GM21529 (cell line): ENCODE results near the gene FAM162A.
"Not testable (repeated sequence)": the region's sequence is repeated elsewhere in the genome, so short reads cannot be mapped to it uniquely, and the experiment has no call there.

Source experiments
- ATAC-seq: cut with Tn5 transposase; IDR thresholded peaks from one replicate; pipeline ENCODE4 v1.9.1; 2021; ENCODE audit not compliant: unreplicated experiment

Gene FAM162A

DNA sequence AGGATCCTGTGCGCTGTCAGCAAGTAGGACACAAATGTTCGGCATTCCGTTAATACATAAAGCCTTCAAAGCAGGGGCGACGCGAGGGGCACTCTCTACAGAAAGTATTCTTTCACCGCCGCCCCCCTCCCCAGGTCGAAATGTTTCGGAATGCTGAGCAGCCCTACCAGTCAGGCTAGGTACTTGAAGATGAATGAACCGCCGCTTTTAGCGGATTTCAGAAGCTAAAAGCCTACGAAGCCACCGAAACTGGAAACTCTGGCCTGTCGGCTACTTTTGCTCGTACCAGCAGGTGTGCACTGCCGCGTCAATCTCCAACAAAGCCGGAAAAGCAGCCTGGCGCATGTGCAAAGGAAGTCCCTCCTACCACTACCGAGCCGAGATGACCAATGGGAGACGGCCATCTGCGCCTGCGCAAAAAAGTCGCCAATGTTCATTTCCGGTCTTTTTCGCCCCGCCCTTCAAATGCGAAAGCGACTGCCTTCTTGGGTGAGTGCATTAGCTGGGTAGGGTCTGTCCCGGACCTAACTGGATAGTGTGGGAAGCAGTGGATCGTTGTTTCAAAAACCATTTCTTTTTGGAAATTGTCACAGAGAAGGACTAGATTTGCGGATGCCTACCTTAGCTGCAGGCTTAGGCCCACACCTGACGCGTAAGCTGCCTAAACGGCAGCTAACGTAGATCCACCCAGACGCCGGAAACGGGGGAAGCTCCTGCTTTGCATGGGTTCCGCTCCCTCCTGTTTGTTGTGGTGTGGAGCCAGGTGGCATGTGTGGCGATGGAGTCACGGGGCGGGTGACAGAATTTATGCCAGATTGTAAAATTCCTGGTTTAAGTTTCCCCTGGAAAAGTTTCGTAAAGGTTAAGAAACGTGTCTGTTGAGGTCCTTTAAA is 32.0 kb downstream of the FAM162A start, which contains the start of gene WDR5B:
WDR5B (minus strand) TSS at position 301 of the 893 bp plus-strand sequence. CDS start 534 bp downstream, outside the sequence.
- ATAC-seq = peak; percentile 81

- ATAC-seq = no peak
Measured at GRCh38 chr3:122416966-122417365, 33.0 kb downstream of the FAM162A start.

- ATAC-seq = no peak
Measured at GRCh38 chr3:122421101-122421500, 37.1 kb downstream of the FAM162A start.

DNA sequence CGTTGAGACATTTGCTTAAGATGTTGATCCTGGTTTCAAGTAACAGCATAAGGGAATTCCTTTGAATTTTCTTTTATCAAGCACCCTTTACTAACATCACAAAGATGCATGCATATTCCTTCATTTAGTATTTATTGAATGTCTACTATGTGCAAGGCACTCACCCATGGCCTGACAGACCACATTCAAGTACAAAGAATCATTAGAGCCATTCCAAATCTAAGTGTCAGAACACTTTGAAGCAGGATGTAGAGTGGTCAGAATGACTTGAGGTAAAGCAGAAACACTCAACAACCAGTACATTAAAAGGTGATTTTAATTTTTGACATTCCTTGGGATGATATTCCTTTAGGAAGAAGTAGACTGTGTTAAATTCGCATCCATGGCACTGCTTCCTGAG is 37.9 kb downstream of the FAM162A start:
- no peak for ATAC-seq

DNA sequence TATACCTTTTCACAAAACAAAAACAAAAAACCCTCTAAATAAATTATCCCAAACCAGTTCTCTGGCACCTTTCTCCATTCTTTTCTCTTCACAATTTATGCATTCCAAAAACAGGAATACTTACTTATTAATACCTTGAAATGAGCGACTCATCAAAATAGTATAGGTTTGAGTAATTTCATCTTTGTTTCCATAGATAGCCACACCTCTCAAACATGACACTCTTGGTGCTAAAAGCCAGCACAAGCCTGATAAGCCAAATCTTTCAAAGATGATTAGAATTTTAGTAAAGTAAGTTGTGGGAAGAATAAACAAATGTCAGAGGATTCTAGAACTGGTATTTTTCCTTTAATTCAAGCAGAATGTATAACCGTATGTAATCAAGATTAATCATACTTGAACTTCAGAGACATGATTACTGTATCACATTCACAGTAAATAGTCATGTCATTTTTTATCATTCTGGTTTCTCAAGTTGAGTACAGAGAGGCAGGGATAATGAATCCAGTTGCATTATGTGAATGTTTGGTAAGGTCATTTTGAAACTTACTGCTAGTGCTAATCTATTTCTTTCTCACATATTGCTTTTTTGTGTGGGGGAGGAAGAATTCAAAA is 44.0 kb downstream of the FAM162A start:
- no peak for ATAC-seq

DNA sequence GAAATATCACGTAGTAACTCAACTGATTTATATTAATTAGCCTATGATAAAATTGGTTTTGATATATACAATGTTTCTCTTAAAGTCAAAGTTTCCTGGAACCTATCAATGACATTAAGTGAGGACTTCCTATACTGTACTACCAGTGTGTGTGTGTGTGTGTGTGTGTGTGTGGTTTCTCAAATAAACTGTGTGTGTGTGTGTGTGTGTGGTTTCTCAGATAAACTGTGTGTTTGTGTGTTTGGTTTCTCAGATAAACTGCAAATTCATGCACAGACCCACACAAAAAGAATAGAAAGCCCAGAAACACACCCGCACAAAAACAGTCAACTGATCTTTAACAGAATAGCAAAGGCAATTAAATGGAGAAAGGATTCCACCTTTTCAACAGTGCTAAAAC is 46.4 kb downstream of the FAM162A start:
- ATAC-seq = no peak

- ATAC-seq = no peak
Measured at GRCh38 chr3:122435950-122436349, 52.0 kb downstream of the FAM162A start.

DNA sequence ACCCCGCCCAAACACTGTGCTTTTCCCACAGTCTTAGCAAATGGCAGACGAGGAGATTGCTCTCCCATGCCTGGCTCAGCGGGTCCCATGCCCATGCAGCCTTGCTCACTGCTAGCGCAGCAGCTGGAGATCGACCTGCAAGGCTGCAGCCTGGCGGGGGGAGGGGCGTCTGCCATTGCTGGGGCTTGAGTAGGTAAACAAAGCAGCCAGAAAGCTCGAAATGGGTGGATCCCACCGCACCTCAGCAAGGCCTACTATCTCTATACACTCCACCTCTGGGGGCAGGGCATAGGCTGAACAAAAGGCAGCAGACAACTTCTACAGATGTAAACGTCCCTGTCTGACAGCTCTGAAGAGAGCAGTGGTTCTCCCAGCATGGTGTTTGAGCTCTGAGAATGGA is 59.1 kb downstream of the FAM162A start:
- ATAC-seq = no peak

DNA sequence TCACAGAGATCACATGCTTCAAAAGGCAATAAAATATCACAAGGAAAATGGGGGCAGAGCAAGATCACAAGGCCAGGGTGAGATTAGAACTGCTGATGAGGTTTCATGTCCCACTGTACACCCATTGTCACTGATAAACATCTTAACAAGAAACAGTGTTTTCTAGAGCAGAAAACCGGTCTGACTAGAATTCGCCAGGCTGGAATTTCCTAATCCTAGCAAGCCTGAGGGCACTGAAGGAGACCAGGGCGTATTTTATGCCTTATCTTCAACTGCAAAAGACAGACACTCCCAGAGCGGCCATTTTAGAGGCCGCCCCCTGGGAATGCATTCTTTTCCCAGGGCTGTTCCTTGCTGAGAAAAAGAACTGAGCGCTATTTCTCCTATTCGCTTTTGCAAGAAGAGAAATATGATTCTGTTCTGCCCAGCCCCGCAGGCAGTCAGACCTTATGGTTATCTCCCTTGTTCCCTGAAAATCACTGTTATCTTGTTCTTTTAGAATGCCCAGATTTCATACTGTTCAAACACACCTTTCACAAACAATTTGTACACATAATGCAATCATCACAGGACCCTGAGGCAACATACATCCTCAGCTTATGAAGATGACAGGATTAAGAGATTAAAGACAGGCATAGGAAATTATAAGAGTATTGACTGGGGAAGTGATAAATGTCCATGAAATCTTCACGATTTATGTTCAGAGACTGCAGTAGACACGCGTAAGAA is 59.9 kb downstream of the FAM162A start:
- ATAC-seq = not testable (repeated sequence)

GRCh38 chr3:122444491-122444887 is 60.5 kb downstream of the FAM162A start:
- not testable (repeated sequence) for ATAC-seq

DNA sequence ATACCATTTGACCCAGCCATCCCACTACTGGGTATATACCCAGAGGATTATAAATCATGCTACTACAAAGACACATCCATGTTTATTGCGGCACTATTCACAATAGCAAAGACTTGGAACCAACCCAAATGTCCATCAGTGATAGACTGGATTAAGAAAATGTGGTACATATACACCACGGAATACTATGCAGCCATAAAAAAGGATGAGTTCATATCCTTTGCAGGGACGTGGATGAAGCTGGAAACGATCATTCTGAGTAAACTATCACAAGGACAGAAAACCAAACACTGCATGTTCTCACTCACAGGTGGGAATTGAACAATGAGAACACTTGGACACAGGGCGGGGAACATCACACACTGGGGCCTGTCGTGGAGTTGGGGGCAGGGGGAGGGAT is 64.2 kb downstream of the FAM162A start:
- not testable (repeated sequence) for ATAC-seq

DNA sequence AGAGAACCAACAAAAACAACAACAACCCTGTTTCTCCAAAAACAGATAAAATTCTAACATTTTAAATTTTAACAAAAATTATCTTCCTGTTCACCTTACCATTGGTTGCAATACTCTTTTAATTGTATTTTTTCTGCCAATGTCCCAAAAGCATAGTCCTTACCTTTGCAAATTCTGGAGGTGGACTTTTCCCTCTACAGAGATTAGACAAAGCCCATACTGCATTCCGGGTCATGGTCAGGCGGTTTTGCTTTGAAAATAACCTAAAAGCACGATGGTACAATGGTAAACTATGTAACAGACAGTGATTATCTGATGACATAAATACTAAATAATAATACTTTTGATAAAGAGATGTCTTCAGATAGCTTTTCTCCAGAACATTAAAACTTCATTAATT is 67.4 kb downstream of the FAM162A start:
- ATAC-seq = no peak

GRCh38 chr3:122456074-122456473 is 72.1 kb downstream of the FAM162A start:
- ATAC-seq = no peak

- ATAC-seq = no peak
Measured at GRCh38 chr3:122457706-122458105, 73.7 kb downstream of the FAM162A start.

GRCh38 chr3:122458992-122459391 is 75.0 kb downstream of the FAM162A start:
- no peak for ATAC-seq

- ATAC-seq = no peak
Measured at GRCh38 chr3:122461806-122462205, 77.8 kb downstream of the FAM162A start.
